Measurements from ENCODE around the gene PRKCZ. TPM values are rescaled to one million over a fixed set of nuclear protein-coding genes. Genes with fewer than 3 reads are reported as not detected.

PRKCZ gene
- total RNA-seq, 4 donors from 2014 or later: 0.29 to 8.8 (median 3.9) TPM

DNA sequence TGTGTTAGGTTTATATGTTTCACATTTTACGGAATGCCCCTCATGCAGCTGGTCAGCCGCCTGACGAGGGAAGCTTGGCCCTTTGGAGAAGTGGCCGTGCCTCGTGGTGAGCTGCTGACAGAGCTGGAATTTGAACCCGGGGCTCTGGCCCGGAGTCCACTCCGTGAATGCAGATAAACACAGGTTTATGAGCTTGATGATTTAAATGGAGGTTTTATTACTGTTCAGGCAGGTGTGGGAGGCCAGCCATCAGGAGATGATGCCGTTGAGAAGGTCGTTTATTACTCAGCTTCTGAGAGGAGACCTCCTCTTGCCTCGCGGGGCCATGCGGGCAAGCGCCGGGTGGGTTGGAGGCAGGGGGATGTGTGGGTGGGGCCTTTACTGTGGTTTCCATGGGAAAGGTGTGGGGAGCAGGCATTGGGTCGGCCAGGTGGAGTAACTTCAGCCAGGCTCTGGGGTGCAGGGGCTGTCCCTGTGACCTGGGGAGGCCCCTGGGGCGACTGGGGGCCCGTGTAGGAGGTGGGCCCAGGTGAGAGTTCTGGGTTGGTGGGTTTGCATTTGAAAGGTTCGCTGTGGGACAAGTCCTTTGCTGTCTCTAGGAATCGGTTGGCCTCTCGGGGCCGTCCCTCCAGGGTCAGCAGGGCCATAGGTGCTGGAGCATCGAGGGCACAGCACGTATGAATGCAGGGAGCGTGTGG, 22.0 kb downstream of the PRKCZ start:
- no peaks in the 10 kb centered on the region for H3K9me3 ChIP-seq
- no peak for DNase-seq
- intact Hi-C loops (cut with DNase I; ENCODE audit: low total_unique reads): no loop called here
- TF ChIP-seq POLR2A (IDR thresholded peaks at IDR 0.05): no peak
- TF ChIP-seq, protein P1, sequence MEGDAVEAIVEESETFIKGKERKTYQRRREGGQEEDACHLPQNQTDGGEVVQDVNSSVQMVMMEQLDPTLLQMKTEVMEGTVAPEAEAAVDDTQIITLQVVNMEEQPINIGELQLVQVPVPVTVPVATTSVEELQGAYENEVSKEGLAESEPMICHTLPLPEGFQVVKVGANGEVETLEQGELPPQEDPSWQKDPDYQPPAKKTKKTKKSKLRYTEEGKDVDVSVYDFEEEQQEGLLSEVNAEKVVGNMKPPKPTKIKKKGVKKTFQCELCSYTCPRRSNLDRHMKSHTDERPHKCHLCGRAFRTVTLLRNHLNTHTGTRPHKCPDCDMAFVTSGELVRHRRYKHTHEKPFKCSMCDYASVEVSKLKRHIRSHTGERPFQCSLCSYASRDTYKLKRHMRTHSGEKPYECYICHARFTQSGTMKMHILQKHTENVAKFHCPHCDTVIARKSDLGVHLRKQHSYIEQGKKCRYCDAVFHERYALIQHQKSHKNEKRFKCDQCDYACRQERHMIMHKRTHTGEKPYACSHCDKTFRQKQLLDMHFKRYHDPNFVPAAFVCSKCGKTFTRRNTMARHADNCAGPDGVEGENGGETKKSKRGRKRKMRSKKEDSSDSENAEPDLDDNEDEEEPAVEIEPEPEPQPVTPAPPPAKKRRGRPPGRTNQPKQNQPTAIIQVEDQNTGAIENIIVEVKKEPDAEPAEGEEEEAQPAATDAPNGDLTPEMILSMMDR (IDR thresholded peaks at IDR 0.05): no peak
- H3K4me3 ChIP-seq: no peak overlapping the region
- no peaks in the 10 kb centered on the region for H3K36me3 ChIP-seq
- H3K4me1 ChIP-seq: peaks cover 0 to 5% of the 10 kb centered on the region in 2 donors
- no peak overlapping the region for H3K27ac ChIP-seq
- H3K27me3 ChIP-seq: no peaks in the 10 kb centered on the region

DNA sequence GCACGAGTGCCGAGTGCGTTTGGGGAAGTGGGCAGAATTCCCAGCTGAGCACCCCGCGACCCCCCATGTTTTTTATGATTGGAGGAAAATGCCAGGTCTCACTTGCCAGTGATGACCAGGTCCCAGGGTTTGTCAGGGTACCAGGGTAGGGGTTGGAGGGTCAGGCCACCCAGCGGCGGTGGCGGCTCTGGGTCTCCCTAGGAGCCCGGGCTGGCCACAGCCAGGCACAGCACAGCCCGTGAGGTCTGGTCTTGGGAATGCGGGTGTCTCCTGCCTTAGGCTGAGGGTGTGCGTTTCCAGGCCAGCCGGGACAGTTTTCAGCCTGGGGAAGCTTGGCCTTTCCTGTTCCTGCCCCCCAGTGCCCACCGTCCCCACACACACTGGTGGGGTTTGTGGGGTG, 22.7 kb downstream of the PRKCZ start:
- no peaks in the 10 kb centered on the region for H3K36me3 ChIP-seq
- peaks cover 0 to 5% of the 10 kb centered on the region in 2 donors for H3K4me1 ChIP-seq
- peaks cover 0 to 4% of the 10 kb centered on the region in 2 donors for H3K27me3 ChIP-seq
- TF ChIP-seq, protein P1 (IDR thresholded peaks at IDR 0.05): no peak
- no peak for TF ChIP-seq POLR2A (IDR thresholded peaks at IDR 0.05)
- H3K9me3 ChIP-seq: no peaks in the 10 kb centered on the region
- no peak overlapping the region for H3K4me3 ChIP-seq
- intact Hi-C loops (cut with DNase I; ENCODE audit: low total_unique reads): no loop called here
- H3K27ac ChIP-seq: no peak overlapping the region
- DNase-seq: no peak

DNA sequence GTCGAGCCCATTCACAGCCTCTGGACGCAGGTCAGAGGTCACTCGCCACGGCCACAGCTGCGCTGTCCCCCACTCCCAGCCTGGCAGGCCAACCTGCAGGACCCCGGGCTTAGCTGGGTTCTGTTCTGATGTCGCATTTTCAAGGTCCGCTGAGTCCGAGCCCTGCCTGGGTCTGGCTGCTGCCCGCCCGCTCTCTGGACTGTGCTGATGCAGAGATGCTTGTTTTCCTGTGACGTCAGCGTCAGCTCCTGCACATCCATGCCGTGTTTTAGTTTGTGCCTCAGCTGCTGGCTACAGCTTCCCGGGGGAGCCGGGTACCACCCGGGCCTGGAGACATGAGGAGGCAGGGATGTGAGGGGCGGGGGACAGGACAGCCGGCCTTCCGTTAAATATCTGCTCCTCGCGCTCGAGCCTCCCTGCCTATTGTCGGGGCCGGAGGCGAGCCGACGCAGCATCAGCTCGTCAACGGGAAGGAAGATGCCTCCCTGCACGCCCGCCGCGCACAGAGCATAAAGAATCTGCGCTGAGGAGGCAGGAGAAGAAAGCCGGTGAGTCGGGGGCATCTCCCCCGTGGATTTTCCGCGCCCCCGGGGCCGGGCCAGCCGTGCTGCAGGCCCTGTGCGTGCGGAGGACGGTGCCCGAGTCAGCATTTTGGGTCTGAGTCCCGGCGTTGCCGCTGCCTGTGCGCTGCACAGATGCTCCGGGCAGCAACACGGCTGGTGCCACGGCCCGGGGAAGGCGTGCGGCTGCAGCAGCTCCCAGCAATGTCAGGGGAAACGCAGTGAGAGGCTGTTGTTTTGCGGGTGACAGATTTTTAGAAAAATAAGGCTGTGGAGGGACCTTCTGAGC, 23.4 kb downstream of the PRKCZ start:
- Histone ChIP-seq H3K4me1 (peaks cover 0 to 5% of the 10 kb centered on the region in 2 donors), H3K4me3 (peak overlapping the region in 1 of 2 donors; percentile 23), H3K27ac (no peak overlapping the region), H3K36me3 (no peaks in the 10 kb centered on the region), H3K27me3 (peaks cover 0 to 4% of the 10 kb centered on the region in 2 donors), H3K9me3 (no peaks in the 10 kb centered on the region)
- no peak for DNase-seq
- intact Hi-C loops (cut with DNase I; ENCODE audit: low total_unique reads): no loop called here
- no peak for TF ChIP-seq POLR2A (IDR thresholded peaks at IDR 0.05)
- TF ChIP-seq, protein P1 (IDR thresholded peaks at IDR 0.05): no peak

DNA sequence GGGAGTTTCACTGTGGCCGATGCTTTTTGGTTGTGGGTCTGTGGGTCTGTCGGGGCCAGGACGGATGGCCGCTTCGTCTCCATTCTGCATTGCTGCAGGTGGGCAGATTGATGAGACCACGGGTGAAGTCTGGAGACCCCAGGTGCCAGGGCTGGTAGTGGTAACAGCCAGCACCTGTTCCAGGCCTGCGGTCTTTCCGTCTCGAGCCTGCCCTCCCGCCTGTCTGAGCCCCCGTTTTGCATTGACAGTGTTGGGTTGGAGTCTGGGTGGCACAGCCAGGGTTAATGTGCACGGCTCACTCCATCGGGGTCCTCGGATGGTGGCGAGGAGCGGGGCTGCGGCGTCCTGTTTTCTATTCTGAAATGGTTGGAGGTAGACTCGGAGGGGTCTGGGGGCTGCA, 24.2 kb downstream of the PRKCZ start:
- Histone ChIP-seq H3K9me3 (peaks cover 0 to 1% of the 10 kb centered on the region in 2 donors), H3K4me1 (peaks cover 0 to 5% of the 10 kb centered on the region in 2 donors), H3K27me3 (peaks cover 0 to 4% of the 10 kb centered on the region in 2 donors), H3K36me3 (no peaks in the 10 kb centered on the region), H3K27ac (no peak overlapping the region), H3K4me3 (no peak overlapping the region)
- TF ChIP-seq, protein P1 (IDR thresholded peaks at IDR 0.05): no peak
- TF ChIP-seq POLR2A (IDR thresholded peaks at IDR 0.05): no peak
- intact Hi-C loops (cut with DNase I; ENCODE audit: low total_unique reads): no loop called here
- DNase-seq: no peak

All from uterus (tissue), 4 donors.